GM23338 (cell line): ENCODE results near the gene GRK7. TPM values are rescaled to one million over a fixed set of nuclear protein-coding genes. Genes with fewer than 3 reads are reported as not detected.

Experiments
- ATAC-seq: fragments of 200-7000 bp; cut with Tn5 transposase; 3 replicates; pipeline ENCODE4 v1.9.1; 2020
- DNase-seq: peaks from one replicate; pipeline ENCODE4 v3.0.0-alpha.2; 2015; ENCODE audit warnings: low spot score
- H2AFZ ChIP-seq: fragments of 200-600 bp; sonication (generic); 2 replicates; pipeline ENCODE4 v1.8.0; 2016; ENCODE audit warnings: antibody characterized with exemption, mild to moderate bottlenecking, moderate library complexity
- H3F3A ChIP-seq: fragments of 200-600 bp; sonication (generic); replicated peaks from 2 replicates; pipeline ENCODE4 v1.8.0; 2017; ENCODE audit warnings: antibody characterized with exemption, mixed run types, low read depth
- H3K27ac ChIP-seq: fragments of 200-600 bp; sonication (generic); 2 replicates; pipeline ENCODE4 v1.6.1; 2016; ENCODE audit warnings: low read depth
- H3K27me3 ChIP-seq: fragments of 200-600 bp; sonication (generic); 2 replicates; pipeline ENCODE4 v1.8.0; 2016; ENCODE audit warnings: mild to moderate bottlenecking, mixed run types, moderate library complexity; ENCODE audit not compliant: insufficient read depth
- H3K36me3 ChIP-seq: fragments of 200-600 bp; sonication (generic); 2 replicates; pipeline ENCODE4 v1.8.0; 2016; ENCODE audit warnings: mild to moderate bottlenecking; ENCODE audit not compliant: insufficient read depth
- H3K4me1 ChIP-seq: fragments of 200-600 bp; sonication (generic); 2 replicates; pipeline ENCODE4 v1.8.0; 2016; ENCODE audit warnings: mild to moderate bottlenecking, moderate library complexity; ENCODE audit not compliant: insufficient read depth
- H3K4me2 ChIP-seq: fragments of 200-600 bp; sonication (generic); 2 replicates; pipeline ENCODE4 v1.7.1; 2017; ENCODE audit warnings: mixed run types
- H3K4me3 ChIP-seq: fragments of 200-600 bp; sonication (generic); 2 replicates; pipeline ENCODE4 v1.6.1; 2016; ENCODE audit warnings: mixed run types
- H3K79me2 ChIP-seq: fragments of 200-600 bp; sonication (generic); replicated peaks from 2 replicates; pipeline ENCODE4 v1.8.0; 2017; ENCODE audit warnings: mild to moderate bottlenecking; ENCODE audit not compliant: insufficient read depth
- H3K9me2 ChIP-seq: fragments of 200-600 bp; sonication (generic); 2 replicates; pipeline ENCODE4 v1.8.0; 2017; ENCODE audit not compliant: insufficient read depth
- H4K20me1 ChIP-seq: fragments of 200-600 bp; sonication (generic); replicated peaks from 2 replicates; pipeline ENCODE4 v1.8.0; 2017; ENCODE audit warnings: mild to moderate bottlenecking; ENCODE audit not compliant: insufficient read depth
- H3K27ac Mint-ChIP-seq: 2 replicates; pipeline ENCODE4 v1.8.0; 2020; ENCODE audit warnings: inconsistent platforms, mild to moderate bottlenecking, moderate library complexity, mixed read lengths
- H3K27me3 Mint-ChIP-seq: 3 replicates; pipeline ENCODE4 v1.8.0; 2022; ENCODE audit warnings: low read depth, mild to moderate bottlenecking, moderate library complexity, mixed read lengths, inconsistent platforms; ENCODE audit not compliant: insufficient read depth, poor library complexity
- H3K36me3 Mint-ChIP-seq: 3 replicates; pipeline ENCODE4 v1.8.0; 2021; ENCODE audit warnings: low read depth, mild to moderate bottlenecking, inconsistent platforms, moderate library complexity, mixed read lengths
- H3K4me1 Mint-ChIP-seq: 3 replicates; pipeline ENCODE4 v1.8.0; 2020; ENCODE audit warnings: mild to moderate bottlenecking, inconsistent platforms, mixed read lengths
- H3K4me3 Mint-ChIP-seq: 3 replicates; pipeline ENCODE4 v1.8.0; 2021; ENCODE audit warnings: moderate library complexity, mild to moderate bottlenecking, inconsistent platforms, mixed read lengths
- H3K9me3 Mint-ChIP-seq: 3 replicates; pipeline ENCODE4 v1.8.0; 2020; ENCODE audit warnings: moderate library complexity, mild to moderate bottlenecking, inconsistent platforms, mixed read lengths
- CREB1 ChIP-seq: fragments of 250-450 bp; sonication (Bioruptor Pico); IDR thresholded peaks from 2 replicates; pipeline ENCODE4 v1.5.0; 2020; ENCODE audit warnings: low read depth, mild to moderate bottlenecking, moderate library complexity
- CTCF ChIP-seq, 2 experiments: fragments of 200-600 bp in 1 of 2; sonication (generic) in 1 of 2; conservative IDR thresholded peaks; 2 replicates each; pipeline versions ENCODE4 v1.5.1 to v1.6.1; 2016 to 2017; ENCODE audit warnings: antibody characterized with exemption in 2 of 2, low read depth in 2 of 2, mild to moderate bottlenecking in 2 of 2, moderate library complexity in 1 of 2
- ETS1 ChIP-seq: IDR thresholded peaks from 2 replicates; pipeline ENCODE4 v1.6.1; 2016; ENCODE audit warnings: antibody characterized with exemption
- EZH2 ChIP-seq: fragments of 200-600 bp; sonication (generic); IDR thresholded peaks from one replicate; pipeline ENCODE4 v1.8.0; 2017; ENCODE audit warnings: antibody characterized with exemption, mild to moderate bottlenecking, low read depth; ENCODE audit not compliant: unreplicated experiment
- EZH2phosphoT487 ChIP-seq: fragments of 200-600 bp; sonication (generic); IDR thresholded peaks from one replicate; pipeline ENCODE4 v1.8.1; 2018; ENCODE audit warnings: antibody characterized with exemption; ENCODE audit not compliant: unreplicated experiment
- JUNB ChIP-seq: IDR thresholded peaks from one replicate; pipeline ENCODE4 v1.6.1; 2016; ENCODE audit warnings: antibody characterized with exemption; ENCODE audit not compliant: unreplicated experiment
- NANOG ChIP-seq: IDR thresholded peaks from 2 replicates; pipeline ENCODE4 v1.6.1; 2016; ENCODE audit warnings: antibody characterized with exemption, borderline replicate concordance
- POLR2AphosphoS5 ChIP-seq: IDR thresholded peaks from 2 replicates; pipeline ENCODE4 v1.6.1; 2016; ENCODE audit warnings: antibody characterized with exemption, low read depth
- REST ChIP-seq: IDR thresholded peaks from one replicate; pipeline ENCODE4 v1.6.1; 2018; ENCODE audit warnings: antibody characterized with exemption; ENCODE audit not compliant: unreplicated experiment
- STAT1 ChIP-seq: IDR thresholded peaks from one replicate; pipeline ENCODE4 v1.6.1; 2016; ENCODE audit warnings: antibody characterized with exemption; ENCODE audit not compliant: unreplicated experiment
- ZNF114 ChIP-seq: fragments of 250-450 bp; sonication (Bioruptor Pico); IDR thresholded peaks from 2 replicates; pipeline ENCODE4 v1.5.0; 2020; ENCODE audit warnings: mild to moderate bottlenecking, moderate library complexity
- ZNF331 ChIP-seq: fragments of 250-450 bp; sonication (Bioruptor Pico); IDR thresholded peaks from 2 replicates; pipeline ENCODE4 v1.5.0; 2020; ENCODE audit warnings: low read depth, mild to moderate bottlenecking, moderate library complexity
- ZNF462 ChIP-seq: fragments of 250-450 bp; sonication (Bioruptor Pico); IDR thresholded peaks from 2 replicates; pipeline ENCODE4 v1.5.0; 2020; ENCODE audit warnings: mild to moderate bottlenecking, moderate library complexity
- polyA plus RNA-seq: library from polyadenylated mRNA; unstranded; fragments of >200 nt; fragmentation: Nextera tagmentation; extraction: Ambion mirVana; gene quantifications from 2 replicates; pipeline ENCODE4 v1.2.1, GENCODE V29; 2016
- total RNA-seq: library from RNA; depleted of rRNA; stranded (reverse); fragments of >200 nt; shearing (Covaris generic); gene quantifications from 2 replicates; pipeline ENCODE4 v1.2.3, GENCODE V29; 2014

GRK7 gene
- total and polyA plus RNA-seq, 2 experiments from 2014 or later: not detected

GRCh38 chr3:141725036-141725435, 38.2 kb upstream of the GRK7 start:
- Mint-ChIP-seq H3K36me3 (no peaks in the 10 kb centered on the region), H3K27ac (no peak overlapping the region), H3K27me3 (peaks cover 2% of the 10 kb centered on the region), H3K9me3 (no peaks in the 10 kb centered on the region), H3K4me1 (peaks cover 2% of the 10 kb centered on the region; the same call in 2 of the 3 replicates), H3K4me3 (no peak overlapping the region)
- Histone ChIP-seq H3K36me3 (no peaks in the 10 kb centered on the region), H3F3A (no peaks in the 10 kb centered on the region), H3K4me3 (no peak overlapping the region), H3K79me2 (no peaks in the 10 kb centered on the region), H3K4me1 (0 out of 2 replicates have a peak, but pooled peaks cover 7% of the 10 kb centered on the region), H2AFZ (no peak overlapping the region), H3K4me2 (no peak overlapping the region), H3K27me3 (no peaks in the 10 kb centered on the region), H3K9me2 (no peaks in the 10 kb centered on the region), H3K27ac (no peak overlapping the region), H4K20me1 (no peaks in the 10 kb centered on the region)
- TF ChIP-seq EZH2phosphoT487: no peak
- TF ChIP-seq JUNB: no peak
- no peak for TF ChIP-seq ETS1
- TF ChIP-seq ZNF462 (CRISPR knock-in tag): no peak
- TF ChIP-seq POLR2AphosphoS5: no peak
- TF ChIP-seq STAT1: no peak
- TF ChIP-seq EZH2: no peak
- no peak for TF ChIP-seq ZNF331 (CRISPR knock-in tag)
- no peak for TF ChIP-seq NANOG
- no peak for TF ChIP-seq ZNF114
- TF ChIP-seq CREB1 (CRISPR knock-in tag): no peak
- no peak for TF ChIP-seq CTCF (conservative IDR thresholded peaks at IDR 0.05; ENCODE audit: low read depth in 2 of 2)
- no peak for TF ChIP-seq REST
- ATAC-seq (no peak), DNase-seq (no peak)
